ENCODE measurements around the gene RAD51D. TPM values are rescaled to one million over a fixed set of nuclear protein-coding genes. Genes with fewer than 3 reads are reported as not detected.

Gene RAD51D
- total RNA-seq (2013; cell fraction: nucleolus; rRNA removed), result 37.0 and 41.3 TPM in 2 replicates
- total RNA-seq (2014; rRNA removed), result 12.0 and 12.3 TPM in 2 replicates
- 10.0 and 11.5 TPM in 2 replicates for total RNA-seq (2014; rRNA removed; fragmentation: Illumina TruSeq; extraction: Trizol)
- total RNA-seq (2021), result 22.1 and 26.0 TPM in 2 replicates
- polyA plus RNA-seq (2011; ENCODE audit: low read depth), result 4.8 TPM
- 13.0 and 14.7 TPM in 2 replicates for polyA plus RNA-seq (2011; rRNA removed)
- 14.6 and 17.3 TPM in 2 replicates for polyA plus RNA-seq (2011; cell fraction: cytosol; rRNA removed)
- polyA plus RNA-seq (2011; cell fraction: nucleus; rRNA removed), result 15.6 and 19.8 TPM in 2 replicates
- polyA plus RNA-seq (2012), result 8.8 and 8.9 TPM in 2 replicates
- polyA plus RNA-seq (2014; fragmentation: Illumina TruSeq; extraction: Trizol), result 7.0 and 11.8 TPM in 2 replicates
- 1 to 10 TPM; 2.6 to 4.9 TPM for polyA plus RNA-seq (2014; fragmentation: Nextera tagmentation; extraction: Ambion mirVana)
- polyA plus RNA-seq (2014; rRNA removed), result 16.7 and 21.2 TPM in 2 replicates
- 10 to 100 TPM; 24.2 to 29.3 TPM for polyA plus RNA-seq (2016; fragmentation: Nextera tagmentation; extraction: Ambion mirVana)
- polyA minus RNA-seq (2011; rRNA and poly(A)+ RNA removed), result 13.0 and 22.6 TPM in 2 replicates
- 4.2 and 4.8 TPM in 2 replicates for polyA minus RNA-seq (2011; cell fraction: cytosol; rRNA and poly(A)+ RNA removed)
- polyA minus RNA-seq (2011; cell fraction: nucleus; rRNA and poly(A)+ RNA removed), result 9.3 and 21.4 TPM in 2 replicates
- percentile 63 among the genes with signal in this experiment for Bru-seq, nascent RNA
- percentile 75 among the genes with signal in this experiment for BruChase-seq, experiment 1, labeled RNA remaining after a 6-hour chase
- percentile 70 among the genes with signal in this experiment for BruChase-seq, experiment 2, labeled RNA remaining after a 2-hour chase
- long read RNA-seq, experiment 1, full-length matches to known transcripts, result 13 of 17 reads
- long read RNA-seq, experiment 1, partial matches to known transcripts, result 1 of 17 reads
- long read RNA-seq, experiment 1, other reads (novel, unspliced or antisense), result 3 of 17 reads
- long read RNA-seq, experiment 2, full-length matches to known transcripts, result 23 of 31 reads
- long read RNA-seq, experiment 2, partial matches to known transcripts, result 3 of 31 reads
- long read RNA-seq, experiment 2, other reads (novel, unspliced or antisense), result 5 of 31 reads

DNA sequence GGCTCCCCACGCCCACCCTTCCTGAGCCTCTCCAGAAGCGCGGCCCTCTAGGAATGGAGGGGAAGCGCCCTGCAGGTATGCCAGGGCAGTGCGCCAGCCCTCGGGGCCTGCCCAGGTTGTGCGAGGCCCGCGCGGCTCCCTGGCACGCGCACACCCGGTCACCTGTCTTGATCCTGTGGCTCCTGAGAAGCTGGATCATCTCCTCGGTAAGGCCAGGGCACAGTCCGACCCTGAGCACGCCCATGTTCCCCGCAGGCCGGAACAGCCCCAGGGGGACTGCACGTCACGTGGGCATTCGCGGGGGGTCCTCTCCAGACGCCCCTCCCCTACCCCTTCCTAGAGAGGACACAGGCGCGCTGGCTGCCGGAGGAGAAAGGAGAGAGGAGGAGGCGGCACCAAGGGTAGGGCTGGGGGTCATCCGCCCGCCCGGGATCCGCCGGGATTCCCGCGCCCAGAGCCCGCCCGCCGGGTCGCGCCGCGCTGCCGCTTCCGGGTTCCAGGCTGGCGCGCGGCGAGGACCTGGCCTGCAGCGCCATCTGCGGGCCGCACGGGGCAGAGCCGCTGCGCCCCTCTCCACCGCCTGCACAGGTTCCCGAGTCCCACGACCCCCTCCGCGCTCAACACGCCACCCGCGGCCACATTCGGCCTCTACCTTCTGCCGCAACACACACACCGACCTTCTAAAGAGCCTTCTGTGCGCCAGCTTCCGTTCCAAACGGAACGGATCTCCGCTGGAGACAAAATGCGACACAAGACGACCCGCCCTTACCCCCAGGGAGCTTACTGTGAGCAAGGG lies at the start of gene RAD51D:
Gene RAD51D, minus strand, starts transcription at position 491 of the 796 bp plus-strand sequence. Its CDS starts 247 bp downstream, at position 244.
- Histone ChIP-seq H3K9ac (ENCODE audit: control insufficient read depth, insufficient read depth, low read length) (peak within 1 kb of the TSS; percentile 94), H3K4me1 (ENCODE audit: control insufficient read depth, insufficient read depth, low read length) (no peaks in the 10 kb centered on the region; the same call in 1 of the 2 replicates), H3K9me3 (replicated peaks; ENCODE audit: control insufficient read depth, insufficient read depth, low read length) (no peaks in the 10 kb centered on the region), H3K36me3 (ENCODE audit: control insufficient read depth in 2 of 2, insufficient read depth in 2 of 2, low read length in 1 of 2) (no peaks in the 10 kb centered on the region), H3K4me2 (ENCODE audit: control insufficient read depth, insufficient read depth) (peak within 1 kb of the TSS; percentile 98), H2AFZ (ENCODE audit: control insufficient read depth, low read depth, low read length) (peak within 1 kb of the TSS; percentile 97), H3K79me2 (ENCODE audit: control insufficient read depth, insufficient read depth, low read length) (peaks cover 23% of the 10 kb centered on the region), H3K4me3 (peak within 1 kb of the TSS; percentile 88), H3K27me3 (replicated peaks in 1 of 2; ENCODE audit: control insufficient read depth in 2 of 2, insufficient read depth in 2 of 2, low read length in 1 of 2) (no peaks in the 10 kb centered on the region), H4K20me1 (ENCODE audit: control insufficient read depth, insufficient read depth) (no peaks in the 10 kb centered on the region), H3K27ac (ENCODE audit: control insufficient read depth, insufficient read depth) (peak within 1 kb of the TSS; percentile 84)
- ChIA-PET CTCF (interaction anchor here (0.6 to 6.9 kb wide), 52 partner anchors 8 to 919 kb away, joined by 3 to 149 read pairs (median 4); partner anchors contain the start of genes CCT6B, NLE1, RFFL and ZNF830), POLR2A (interaction anchor here (0.7 to 2.2 kb wide), 4 partner anchors 38 to 139 kb away, joined by 3 to 7 read pairs (median 3); partner anchors contain the start of gene LIG3), SMC1A (ENCODE audit: uncharacterized antibody, unreplicated experiment) (interaction anchor here (0.6 to 8.3 kb wide), 28 partner anchors 8 to 583 kb away, joined by 3 to 101 read pairs (median 5); partner anchors contain the start of gene RFFL), RAD21 (ENCODE audit: unreplicated experiment) (interaction anchor here (0.6 to 4.2 kb wide), 28 partner anchors 10 to 1098 kb away, joined by 3 to 34 read pairs (median 4); partner anchors contain the start of genes LIG3 and RFFL)
- in situ Hi-C loops (cut with MboI), result loop anchor here (5.0 to 25.0 kb wide), 4 partner anchors 122 to 907 kb away; no protein-coding TSS in a partner anchor
- DNase-seq (ENCODE audit: low read depth, low spot score) (peak; percentile 33), ATAC-seq (peak; percentile 90), FAIRE-seq (peak; percentile 27)
- BruUV-seq (replicated peaks), result no TSS peak
- intact Hi-C loops (cut with micrococcal nuclease; ENCODE audit: unreplicated experiment), result loop anchor here (1.0 to 5.0 kb wide), 5 partner anchors 31 to 699 kb away; partner anchors contain the start of genes LIG3 and RFFL
- under 1% methylated on average over 52 of the region's 72 CpGs for WGBS (ENCODE audit: insufficient coverage, insufficient replicate concordance, low lambda C conversion rate, missing lambda C conversion rate)
- TF ChIP-seq, protein P1, sequence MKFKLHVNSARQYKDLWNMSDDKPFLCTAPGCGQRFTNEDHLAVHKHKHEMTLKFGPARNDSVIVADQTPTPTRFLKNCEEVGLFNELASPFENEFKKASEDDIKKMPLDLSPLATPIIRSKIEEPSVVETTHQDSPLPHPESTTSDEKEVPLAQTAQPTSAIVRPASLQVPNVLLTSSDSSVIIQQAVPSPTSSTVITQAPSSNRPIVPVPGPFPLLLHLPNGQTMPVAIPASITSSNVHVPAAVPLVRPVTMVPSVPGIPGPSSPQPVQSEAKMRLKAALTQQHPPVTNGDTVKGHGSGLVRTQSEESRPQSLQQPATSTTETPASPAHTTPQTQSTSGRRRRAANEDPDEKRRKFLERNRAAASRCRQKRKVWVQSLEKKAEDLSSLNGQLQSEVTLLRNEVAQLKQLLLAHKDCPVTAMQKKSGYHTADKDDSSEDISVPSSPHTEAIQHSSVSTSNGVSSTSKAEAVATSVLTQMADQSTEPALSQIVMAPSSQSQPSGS (IDR thresholded peaks at IDR 0.05; ENCODE audit: low read length), result no peak
- peak; percentile 61; the same call in 1 of the 2 replicates for TF ChIP-seq POLR2AphosphoS5 (IDR thresholded peaks at IDR 0.05; ENCODE audit: low read length)
- peak; percentile 70 for TF ChIP-seq ZNF217 (IDR thresholded peaks at IDR 0.05)
- TF ChIP-seq, protein P2, sequence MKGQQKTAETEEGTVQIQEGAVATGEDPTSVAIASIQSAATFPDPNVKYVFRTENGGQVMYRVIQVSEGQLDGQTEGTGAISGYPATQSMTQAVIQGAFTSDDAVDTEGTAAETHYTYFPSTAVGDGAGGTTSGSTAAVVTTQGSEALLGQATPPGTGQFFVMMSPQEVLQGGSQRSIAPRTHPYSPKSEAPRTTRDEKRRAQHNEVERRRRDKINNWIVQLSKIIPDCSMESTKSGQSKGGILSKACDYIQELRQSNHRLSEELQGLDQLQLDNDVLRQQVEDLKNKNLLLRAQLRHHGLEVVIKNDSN (IDR thresholded peaks at IDR 0.05; ENCODE audit: borderline replicate concordance, extremely low read length, insufficient read depth, low read depth, low read length), result peak; percentile 92
- 0 out of 2 replicates have a peak, but pooled peaks have one; percentile 36 for TF ChIP-seq SMAD5 (IDR thresholded peaks at IDR 0.05; ENCODE audit: low read depth)
- 0 out of 2 replicates have a peak, but pooled peaks have one; percentile 83 for TF ChIP-seq ZNF207 (IDR thresholded peaks at IDR 0.05; ENCODE audit: borderline replicate concordance)
- TF ChIP-seq RAD51 (IDR thresholded peaks at IDR 0.05), result peak; percentile 90
- no peak for TF ChIP-seq JUND (IDR thresholded peaks at IDR 0.05; ENCODE audit: low read depth, low read length)
- peak; percentile 99 for TF ChIP-seq RB1 (IDR thresholded peaks at IDR 0.05; ENCODE audit: borderline replicate concordance)
- no peak for TF ChIP-seq CREB1 (IDR thresholded peaks at IDR 0.05; ENCODE audit: low read depth)
- peak; percentile 78 for TF ChIP-seq NR2F1 (conservative IDR thresholded peaks at IDR 0.05)
- peak; percentile 86 for TF ChIP-seq MXI1 (IDR thresholded peaks at IDR 0.05; ENCODE audit: low read depth, low read length)
- TF ChIP-seq, protein P3, sequence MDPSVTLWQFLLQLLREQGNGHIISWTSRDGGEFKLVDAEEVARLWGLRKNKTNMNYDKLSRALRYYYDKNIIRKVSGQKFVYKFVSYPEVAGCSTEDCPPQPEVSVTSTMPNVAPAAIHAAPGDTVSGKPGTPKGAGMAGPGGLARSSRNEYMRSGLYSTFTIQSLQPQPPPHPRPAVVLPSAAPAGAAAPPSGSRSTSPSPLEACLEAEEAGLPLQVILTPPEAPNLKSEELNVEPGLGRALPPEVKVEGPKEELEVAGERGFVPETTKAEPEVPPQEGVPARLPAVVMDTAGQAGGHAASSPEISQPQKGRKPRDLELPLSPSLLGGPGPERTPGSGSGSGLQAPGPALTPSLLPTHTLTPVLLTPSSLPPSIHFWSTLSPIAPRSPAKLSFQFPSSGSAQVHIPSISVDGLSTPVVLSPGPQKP (IDR thresholded peaks at IDR 0.05; ENCODE audit: low read depth, low read length), result peak; percentile 26; the same call in 1 of the 2 replicates
- TF ChIP-seq KLF5 (IDR thresholded peaks at IDR 0.05; ENCODE audit: partially characterized antibody), result peak; percentile 66
- no peak for TF ChIP-seq KAT2A (conservative IDR thresholded peaks at IDR 0.05; ENCODE audit: control insufficient read depth, low read depth, low read length)
